Measurements from ENCODE around the gene RASL12.

Gene RASL12

DNA sequence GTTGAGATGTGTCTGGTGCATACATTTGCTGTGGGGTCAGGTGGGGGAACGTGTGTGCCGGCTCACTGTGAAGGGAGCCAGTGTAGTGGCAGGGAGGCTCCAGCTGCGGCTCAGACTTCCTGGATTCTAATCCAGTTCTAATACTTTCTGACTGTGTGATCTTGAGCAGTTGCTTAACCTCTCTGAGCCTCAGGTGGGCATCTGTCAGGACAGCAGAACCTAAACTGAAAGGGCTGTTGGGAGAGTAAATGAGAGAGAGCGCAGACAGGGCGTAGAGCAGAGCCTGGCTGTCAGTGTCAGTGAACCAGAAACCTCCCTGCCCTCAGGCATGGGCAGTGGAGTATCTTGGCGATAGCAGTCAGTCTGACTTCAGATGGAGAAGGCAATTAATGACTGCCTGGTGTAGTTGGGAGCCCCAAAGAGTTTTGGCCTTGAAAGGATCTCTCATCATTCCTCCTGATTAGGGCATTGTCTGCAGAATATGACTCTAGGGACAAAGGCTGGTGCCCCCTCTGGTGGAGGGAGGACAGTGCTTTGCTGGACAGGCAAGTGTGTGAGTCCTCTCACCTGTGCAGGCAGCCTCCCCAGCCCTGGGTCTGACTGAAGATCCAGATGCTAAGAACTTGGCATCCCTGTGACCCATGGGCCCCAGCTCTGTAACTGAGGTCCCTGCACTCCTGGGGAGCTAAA, 18.3 kb upstream of the RASL12 start:
- TF ChIP-seq CTCF (IDR thresholded peaks at IDR 0.05; ENCODE audit: borderline replicate concordance, control extremely low read depth, extremely low read depth, insufficient read depth, missing control alignments): peak; percentile 37
- DNase-seq (ENCODE audit: low spot score): peak; percentile 70
- in situ Hi-C loops (cut with MboI; ENCODE audit: low sequenced_read_pairs, unreplicated experiment): no loop called here

- DNase-seq (ENCODE audit: low spot score): no peak
- in situ Hi-C loops (cut with MboI; ENCODE audit: low sequenced_read_pairs, unreplicated experiment): no loop called here
- no peak for TF ChIP-seq CTCF (IDR thresholded peaks at IDR 0.05; ENCODE audit: borderline replicate concordance, control extremely low read depth, extremely low read depth, insufficient read depth, missing control alignments)
Measured at GRCh38 chr15:65085207-65085753, 17.5 kb upstream of the RASL12 start.

DNA sequence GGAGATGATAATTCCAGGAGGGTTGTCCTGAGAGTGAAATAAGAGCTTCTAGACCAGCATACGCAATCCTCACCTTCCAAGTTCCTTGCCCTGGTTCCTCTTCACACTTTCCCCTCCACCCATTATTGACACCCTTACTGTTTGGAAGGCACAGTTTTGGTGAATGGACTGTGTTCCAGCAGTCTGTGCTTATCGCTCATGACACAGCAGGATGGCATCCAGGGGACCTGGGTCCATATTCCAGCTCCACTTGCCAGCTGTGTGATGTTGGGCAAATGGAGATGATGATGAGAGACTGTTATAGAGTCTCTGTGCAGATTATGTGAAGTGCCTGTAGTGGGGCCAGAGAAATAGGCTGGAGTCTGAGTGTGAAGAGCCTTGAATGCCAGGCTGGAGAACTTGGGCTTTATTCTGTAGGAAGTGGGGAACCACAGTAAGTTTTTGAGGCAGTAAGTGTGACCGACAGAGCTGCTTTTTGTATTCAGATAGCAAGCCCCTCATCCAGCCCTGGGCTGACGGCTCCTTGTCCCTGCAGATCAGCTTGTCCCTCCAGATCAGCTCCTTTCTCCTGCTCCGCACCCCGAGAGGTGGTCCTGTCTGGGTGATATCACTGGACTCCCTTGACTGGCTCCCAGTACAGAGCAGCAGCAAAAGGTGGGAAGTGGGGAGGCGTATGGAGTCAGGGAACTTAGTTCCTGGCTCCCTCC, 16.9 kb upstream of the RASL12 start:
- DNase-seq (ENCODE audit: low spot score): no peak
- in situ Hi-C loops (cut with MboI; ENCODE audit: low sequenced_read_pairs, unreplicated experiment): no loop called here
- TF ChIP-seq CTCF (IDR thresholded peaks at IDR 0.05; ENCODE audit: borderline replicate concordance, control extremely low read depth, extremely low read depth, insufficient read depth, missing control alignments): no peak

GRCh38 chr15:65083262-65083701, 15.5 kb upstream of the RASL12 start:
- no peak for TF ChIP-seq CTCF (IDR thresholded peaks at IDR 0.05; ENCODE audit: borderline replicate concordance, control extremely low read depth, extremely low read depth, insufficient read depth, missing control alignments)
- in situ Hi-C loops (cut with MboI; ENCODE audit: low sequenced_read_pairs, unreplicated experiment): no loop called here
- no peak for DNase-seq (ENCODE audit: low spot score)

GRCh38 chr15:65082303-65082953, 14.6 kb upstream of the RASL12 start:
- no peak for DNase-seq (ENCODE audit: low spot score)
- in situ Hi-C loops (cut with MboI; ENCODE audit: low sequenced_read_pairs, unreplicated experiment): no loop called here
- no peak for TF ChIP-seq CTCF (IDR thresholded peaks at IDR 0.05; ENCODE audit: borderline replicate concordance, control extremely low read depth, extremely low read depth, insufficient read depth, missing control alignments)

DNA sequence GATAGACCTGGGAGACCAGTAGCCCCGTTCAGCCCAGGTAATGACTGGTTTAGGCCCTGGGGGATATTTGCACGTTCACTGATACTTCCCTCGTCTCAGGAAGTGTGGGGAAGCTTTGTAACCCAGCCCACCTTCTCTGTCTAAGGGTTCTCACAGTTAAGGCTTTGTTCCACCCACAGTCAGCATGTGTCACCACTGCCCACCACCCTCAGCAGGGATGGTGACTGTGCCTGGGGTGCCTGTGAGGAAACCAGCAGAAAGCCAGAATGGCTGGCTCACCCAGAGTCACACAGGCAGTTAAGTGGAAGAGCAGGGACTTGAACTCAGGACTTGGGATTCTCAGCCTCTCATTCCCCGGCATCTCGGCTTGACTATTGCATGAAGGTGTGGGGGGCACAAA, 14.0 kb upstream of the RASL12 start:
- no peak for DNase-seq (ENCODE audit: low spot score)
- TF ChIP-seq CTCF (IDR thresholded peaks at IDR 0.05; ENCODE audit: borderline replicate concordance, control extremely low read depth, extremely low read depth, insufficient read depth, missing control alignments): no peak
- in situ Hi-C loops (cut with MboI; ENCODE audit: low sequenced_read_pairs, unreplicated experiment): no loop called here

Data from GM13976 (cell line).